Measurements from ENCODE around the gene ALX3. TPM values are rescaled to one million over a fixed set of nuclear protein-coding genes. Genes with fewer than 3 reads are reported as not detected.

The ALX3 gene
- polyA plus RNA-seq, 3 donors = not detected

DNA sequence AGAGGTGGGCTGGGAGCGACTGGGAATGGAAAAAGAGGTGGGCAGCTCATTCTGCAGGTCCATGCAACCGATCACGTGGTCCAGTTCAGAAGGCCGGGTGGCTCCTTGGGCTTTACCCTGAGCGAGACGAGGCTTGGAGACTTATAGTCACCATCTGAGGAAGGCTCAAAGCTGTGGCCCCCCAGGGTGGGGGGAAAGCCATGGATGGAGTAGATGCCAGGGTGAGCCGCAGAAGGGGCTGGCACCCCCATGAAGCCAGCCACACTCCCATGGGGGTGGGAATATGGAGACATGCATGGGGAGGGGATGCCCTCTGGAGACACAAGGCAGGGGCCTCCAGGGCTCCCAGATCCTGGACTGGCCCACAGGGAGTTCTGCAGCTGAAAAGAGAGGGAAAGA, 9.8 kb downstream of the ALX3 start:
- H3K9me3 ChIP-seq (replicated peaks in 1 of 2; ENCODE audit: control insufficient read depth in 1 of 2, insufficient read depth in 1 of 2, low read length in 2 of 2) = no peaks in the 10 kb centered on the region
- TF ChIP-seq, protein P1, sequence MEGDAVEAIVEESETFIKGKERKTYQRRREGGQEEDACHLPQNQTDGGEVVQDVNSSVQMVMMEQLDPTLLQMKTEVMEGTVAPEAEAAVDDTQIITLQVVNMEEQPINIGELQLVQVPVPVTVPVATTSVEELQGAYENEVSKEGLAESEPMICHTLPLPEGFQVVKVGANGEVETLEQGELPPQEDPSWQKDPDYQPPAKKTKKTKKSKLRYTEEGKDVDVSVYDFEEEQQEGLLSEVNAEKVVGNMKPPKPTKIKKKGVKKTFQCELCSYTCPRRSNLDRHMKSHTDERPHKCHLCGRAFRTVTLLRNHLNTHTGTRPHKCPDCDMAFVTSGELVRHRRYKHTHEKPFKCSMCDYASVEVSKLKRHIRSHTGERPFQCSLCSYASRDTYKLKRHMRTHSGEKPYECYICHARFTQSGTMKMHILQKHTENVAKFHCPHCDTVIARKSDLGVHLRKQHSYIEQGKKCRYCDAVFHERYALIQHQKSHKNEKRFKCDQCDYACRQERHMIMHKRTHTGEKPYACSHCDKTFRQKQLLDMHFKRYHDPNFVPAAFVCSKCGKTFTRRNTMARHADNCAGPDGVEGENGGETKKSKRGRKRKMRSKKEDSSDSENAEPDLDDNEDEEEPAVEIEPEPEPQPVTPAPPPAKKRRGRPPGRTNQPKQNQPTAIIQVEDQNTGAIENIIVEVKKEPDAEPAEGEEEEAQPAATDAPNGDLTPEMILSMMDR (IDR thresholded peaks at IDR 0.05) = no peak
- peaks cover 10 to 11% of the 10 kb centered on the region in 2 donors for H3K4me1 ChIP-seq (ENCODE audit: control insufficient read depth in 1 of 2, insufficient read depth in 2 of 2, low read length in 2 of 2)
- no peak overlapping the region for H2AFZ ChIP-seq (ENCODE audit: insufficient read depth, low read depth, low read length, poor library complexity, severe bottlenecking)
- Mint-ChIP-seq H3K27me3 (ENCODE audit: low read depth in 3 of 3) (peaks cover 10 to 16% (median 14%) of the 10 kb centered on the region in 3 donors), H3K9me3 (peaks cover 0 to 2% (median 0%) of the 10 kb centered on the region in 7 donors), H3K4me1 (peaks cover 10% of the 10 kb centered on the region), H3K36me3 (peaks cover 48 to 50% of the 10 kb centered on the region in 2 donors), H3K4me3 (no peak overlapping the region), H3K27ac (peak overlapping the region in 1 of 7 donors; percentile 33)
- no peak for DNase-seq
- H3K27me3 ChIP-seq (ENCODE audit: control insufficient read depth in 2 of 2, insufficient read depth in 2 of 2, low read length in 2 of 2) = peaks cover 0 to 6% of the 10 kb centered on the region in 2 donors
- H3K79me2 ChIP-seq (ENCODE audit: insufficient read depth, low read length) = no peaks in the 10 kb centered on the region
- H3K36me3 ChIP-seq (replicated peaks in 1 of 2; ENCODE audit: control insufficient read depth in 1 of 2, insufficient read depth in 2 of 2, low read length in 2 of 2) = peaks cover 18 to 34% of the 10 kb centered on the region in 2 donors
- H3K4me2 ChIP-seq (replicated peaks; ENCODE audit: extremely low read depth, low read length, poor library complexity, severe bottlenecking) = no peak overlapping the region
- WGBS (ENCODE audit: insufficient coverage) = 98% methylated on average over 6 of the region's 7 CpGs
- no peak overlapping the region for H3K27ac ChIP-seq (ENCODE audit: low read depth in 1 of 2, low read length in 2 of 2)
- H3K9ac ChIP-seq (ENCODE audit: insufficient read depth, low read length, poor library complexity, severe bottlenecking) = no peak overlapping the region
- intact Hi-C loops (cut with micrococcal nuclease) = no loop called here
- H3K4me3 ChIP-seq (replicated peaks in 1 of 3; ENCODE audit: low read depth in 2 of 3, low read length in 3 of 3) = no peak overlapping the region
- peaks cover 13% of the 10 kb centered on the region for H4K20me1 ChIP-seq (ENCODE audit: insufficient read depth, low read length)

DNA sequence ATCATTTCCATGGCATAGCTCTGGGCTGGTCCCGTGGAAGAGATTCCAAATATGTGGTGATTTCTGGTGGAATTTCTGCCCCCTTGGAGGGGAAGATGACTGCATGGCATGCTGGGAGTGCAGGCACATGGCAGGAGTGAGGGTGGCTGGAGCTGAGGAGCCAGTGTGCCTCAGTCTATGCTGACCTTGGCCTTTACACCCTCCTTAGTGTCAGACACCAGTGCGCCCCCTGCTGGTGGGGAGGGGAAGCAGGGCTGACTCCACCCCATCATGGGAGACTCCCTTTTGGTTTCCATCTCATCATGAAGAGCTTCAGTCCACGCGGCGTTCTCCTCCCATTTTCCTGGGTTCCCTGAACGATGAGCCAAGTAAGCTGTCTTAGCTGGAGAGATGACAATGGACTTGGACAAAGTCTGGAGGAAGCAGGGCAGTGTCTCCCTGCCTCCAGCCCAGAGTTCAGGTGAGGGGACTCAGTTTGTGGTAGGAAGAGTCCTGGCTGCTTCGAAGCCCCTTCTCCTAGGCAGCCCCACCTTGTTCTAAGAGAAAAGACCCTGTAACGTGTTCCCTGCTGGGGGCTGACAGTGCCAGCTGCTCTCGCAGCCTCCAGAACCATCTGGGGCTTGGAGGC, 10.3 kb downstream of the ALX3 start:
- H3K4me1 ChIP-seq (ENCODE audit: control insufficient read depth in 1 of 2, insufficient read depth in 2 of 2, low read length in 2 of 2) = peaks cover 10 to 11% of the 10 kb centered on the region in 2 donors
- WGBS (ENCODE audit: insufficient coverage) = 94% methylated on average over 6 of the region's 9 CpGs
- no peaks in the 10 kb centered on the region for H3K9me3 ChIP-seq (replicated peaks in 1 of 2; ENCODE audit: control insufficient read depth in 1 of 2, insufficient read depth in 1 of 2, low read length in 2 of 2)
- peaks cover 15% of the 10 kb centered on the region for H4K20me1 ChIP-seq (ENCODE audit: insufficient read depth, low read length)
- H3K4me1 Mint-ChIP-seq = peaks cover 10% of the 10 kb centered on the region
- H3K27me3 Mint-ChIP-seq (ENCODE audit: low read depth in 3 of 3) = peaks cover 9 to 11% (median 9%) of the 10 kb centered on the region in 3 donors
- H3K36me3 ChIP-seq (replicated peaks in 1 of 2; ENCODE audit: control insufficient read depth in 1 of 2, insufficient read depth in 2 of 2, low read length in 2 of 2) = peaks cover 23 to 39% of the 10 kb centered on the region in 2 donors
- peak; percentile 46 to 65 (median 51) for DNase-seq
- no peak overlapping the region for H3K4me3 ChIP-seq (replicated peaks in 1 of 3; ENCODE audit: low read depth in 2 of 3, low read length in 3 of 3)
- intact Hi-C loops (cut with micrococcal nuclease) = no loop called here
- no peak overlapping the region for H3K4me3 Mint-ChIP-seq
- peaks cover 0 to 2% (median 0%) of the 10 kb centered on the region in 7 donors for H3K9me3 Mint-ChIP-seq
- H3K27ac ChIP-seq (ENCODE audit: low read depth in 1 of 2, low read length in 2 of 2) = no peak overlapping the region
- TF ChIP-seq, protein P1 (IDR thresholded peaks at IDR 0.05) = peak; percentile 95
- peaks cover 0 to 2% of the 10 kb centered on the region in 2 donors for H3K27me3 ChIP-seq (ENCODE audit: control insufficient read depth in 2 of 2, insufficient read depth in 2 of 2, low read length in 2 of 2)
- H3K27ac Mint-ChIP-seq = no peak overlapping the region
- no peak overlapping the region for H3K9ac ChIP-seq (ENCODE audit: insufficient read depth, low read length, poor library complexity, severe bottlenecking)
- H3K79me2 ChIP-seq (ENCODE audit: insufficient read depth, low read length) = no peaks in the 10 kb centered on the region
- H3K4me2 ChIP-seq (replicated peaks; ENCODE audit: extremely low read depth, low read length, poor library complexity, severe bottlenecking) = no peak overlapping the region
- no peak overlapping the region for H2AFZ ChIP-seq (ENCODE audit: insufficient read depth, low read depth, low read length, poor library complexity, severe bottlenecking)
- H3K36me3 Mint-ChIP-seq = peaks cover 53 to 56% of the 10 kb centered on the region in 2 donors
